HepG2 (cell line): ENCODE results near the gene NDUFB3. TPM values are rescaled to one million over a fixed set of nuclear protein-coding genes. Genes with fewer than 3 reads are reported as not detected.
A peak's percentile ranks its signal among the peaks of the same experiment; 100 is the strongest.

Experiments
- ATF3 ChIP-seq: sonication (generic); formaldehyde crosslinking; IDR thresholded peaks from 2 replicates; pipeline ENCODE4 v1.4.0; 2020; ENCODE audit warnings: missing genetic modification reagents
- HOXA7 ChIP-seq: sonication (generic); formaldehyde crosslinking; IDR thresholded peaks from 2 replicates; pipeline ENCODE4 v1.8.1; 2022; ENCODE audit warnings: mild to moderate bottlenecking, missing genetic modification reagents, moderate library complexity
- IKZF5 ChIP-seq: IDR thresholded peaks from 2 replicates; pipeline ENCODE4 v1.6.1; 2018; ENCODE audit warnings: missing genetic modification reagents, mild to moderate bottlenecking, missing compliant biosample characterization
- SMARCE1 ChIP-seq: fragments of 450-650 bp; IDR thresholded peaks from 2 replicates; pipeline ENCODE4 v1.6.1; 2017; ENCODE audit warnings: borderline replicate concordance
- TARDBP ChIP-seq: sonication (generic); formaldehyde crosslinking; IDR thresholded peaks from 2 replicates; pipeline ENCODE4 v1.8.0; 2022; ENCODE audit warnings: mild to moderate bottlenecking, missing genetic modification reagents
- ZHX2 ChIP-seq, 2 experiments: sonication (generic) in 1 of 2; formaldehyde crosslinking in 1 of 2; IDR thresholded peaks; 2 replicates each; pipeline versions ENCODE4 v1.6.1 to v1.9.0; 2014 to 2022; ENCODE audit warnings: antibody characterized with exemption in 1 of 2, borderline replicate concordance in 1 of 2, inconsistent platforms in 1 of 2, low read depth in 1 of 2, missing genetic modification reagents in 1 of 2
- ZNF337 ChIP-seq: sonication (generic); formaldehyde crosslinking; IDR thresholded peaks from 2 replicates; pipeline ENCODE4 v1.5.1; 2020; ENCODE audit warnings: missing genetic modification reagents, low read depth, mild to moderate bottlenecking, borderline replicate concordance
- ZNF34 ChIP-seq: sonication (generic); formaldehyde crosslinking; IDR thresholded peaks from 2 replicates; pipeline ENCODE4 v1.4.0; 2020; ENCODE audit warnings: mild to moderate bottlenecking, missing genetic modification reagents, borderline replicate concordance
- ZNF510 ChIP-seq: sonication (generic); formaldehyde crosslinking; IDR thresholded peaks from 2 replicates; pipeline ENCODE4 v1.4.0; 2020; ENCODE audit warnings: low read depth, mild to moderate bottlenecking, missing genetic modification reagents
- polyA plus RNA-seq, 8 experiments: library from polyadenylated mRNA; depleted of rRNA in 3 of 8; stranded (reverse) in 7 of 8; unstranded in 1 of 8; fragments of >200 nt; fragmentation: Illumina TruSeq in 4 of 8; extraction: Trizol in 4 of 8; gene quantifications; 2 replicates each; pipeline versions ENCODE4 v1.2.1 to v1.2.3, GENCODE V29; 2011 to 2016; ENCODE audit warnings: low read depth in 4 of 8, missing spikeins in 1 of 8, mixed read lengths in 1 of 8; ENCODE audit not compliant: insufficient read depth in 1 of 8
- total RNA-seq, 5 experiments: library from RNA; depleted of rRNA; stranded (reverse); fragments of >200 nt; fragmentation: Illumina TruSeq; extraction: Trizol; gene quantifications; 2 replicates each; pipeline ENCODE4 v1.2.3, GENCODE V29; 2016; ENCODE audit warnings: low read depth in 1 of 5
- TF ChIP-seq, protein P1 (sequence below): IDR thresholded peaks from 2 replicates; pipeline ENCODE4 v1.6.1; 2012; ENCODE audit warnings: low read length, improper control_type of control experiment
- TF ChIP-seq, protein P2 (sequence below): sonication (generic); formaldehyde crosslinking; IDR thresholded peaks from 2 replicates; pipeline ENCODE4 v1.5.1; 2020; ENCODE audit warnings: mild to moderate bottlenecking, moderate library complexity, missing genetic modification reagents

Gene NDUFB3
- total and polyA plus RNA-seq, 2 of the 13 experiments (the other 11 are each of a cell fraction or from before 2014, with no cell fraction given) = 50.7 to 159 TPM

DNA sequence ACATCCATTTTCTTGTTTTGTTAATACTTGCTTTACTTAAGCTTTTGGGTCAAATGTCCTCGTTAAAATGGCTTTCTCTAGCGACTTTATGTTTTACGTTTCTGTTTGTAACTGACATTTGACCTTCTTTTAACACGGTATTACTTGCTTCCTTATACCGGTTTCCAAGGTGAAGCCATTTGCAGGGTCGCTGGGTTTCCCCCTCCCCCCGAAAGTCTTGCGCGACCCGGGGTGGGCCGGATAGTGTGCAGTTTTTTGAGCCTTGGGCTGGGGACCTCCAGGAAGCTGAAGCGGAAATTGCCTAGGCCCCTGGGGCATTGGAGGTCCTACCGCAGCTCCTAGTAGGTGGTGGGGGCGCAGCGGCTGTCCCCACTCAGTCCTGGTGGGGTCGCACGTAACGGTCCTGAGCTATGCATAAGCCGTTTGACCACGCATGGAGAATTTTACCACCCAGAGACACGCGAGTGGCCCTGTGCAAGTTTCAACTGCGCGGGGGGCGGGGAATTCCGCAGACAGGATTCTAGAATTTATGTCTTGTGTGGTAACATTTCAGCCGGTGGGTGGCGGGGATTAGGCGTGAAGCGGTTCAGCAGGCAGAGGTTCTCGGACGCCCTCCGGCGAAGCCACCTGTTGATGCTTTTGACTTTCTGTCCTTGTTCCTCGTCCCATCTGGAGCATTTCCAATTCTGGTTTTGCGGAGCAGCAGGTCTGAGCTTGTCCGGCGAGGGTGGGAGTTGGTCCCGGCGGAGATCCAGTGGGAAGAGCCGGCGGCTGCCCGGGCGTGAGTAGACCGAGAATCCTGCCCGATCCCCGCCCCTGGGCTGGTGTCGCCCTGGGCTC lies 46.5 kb downstream of the NDUFB3 start (continued):
- TF ChIP-seq IKZF5 (CRISPR knock-in tag) (peak; percentile 84), SMARCE1 (no peak), ATF3 (CRISPR knock-in tag) (no peak; the same call in 1 of the 2 replicates), HOXA7 (CRISPR knock-in tag) (no peak), TARDBP (CRISPR knock-in tag) (peak; percentile 60; the same call in 1 of the 2 replicates), ZHX2 (IDR thresholded peaks at IDR 0.05; ENCODE audit: low read depth) (no peak; the same call in 1 of the 2 replicates), ZHX2 (CRISPR knock-in tag; IDR thresholded peaks at IDR 0.05; ENCODE audit: borderline replicate concordance) (no peak; the same call in 1 of the 2 replicates), ZNF34 (CRISPR knock-in tag) (peak; percentile 87; the same call in 1 of the 2 replicates), ZNF337 (CRISPR knock-in tag) (no peak), ZNF510 (CRISPR knock-in tag) (peak; percentile 96)
- TF ChIP-seq, protein P1, sequence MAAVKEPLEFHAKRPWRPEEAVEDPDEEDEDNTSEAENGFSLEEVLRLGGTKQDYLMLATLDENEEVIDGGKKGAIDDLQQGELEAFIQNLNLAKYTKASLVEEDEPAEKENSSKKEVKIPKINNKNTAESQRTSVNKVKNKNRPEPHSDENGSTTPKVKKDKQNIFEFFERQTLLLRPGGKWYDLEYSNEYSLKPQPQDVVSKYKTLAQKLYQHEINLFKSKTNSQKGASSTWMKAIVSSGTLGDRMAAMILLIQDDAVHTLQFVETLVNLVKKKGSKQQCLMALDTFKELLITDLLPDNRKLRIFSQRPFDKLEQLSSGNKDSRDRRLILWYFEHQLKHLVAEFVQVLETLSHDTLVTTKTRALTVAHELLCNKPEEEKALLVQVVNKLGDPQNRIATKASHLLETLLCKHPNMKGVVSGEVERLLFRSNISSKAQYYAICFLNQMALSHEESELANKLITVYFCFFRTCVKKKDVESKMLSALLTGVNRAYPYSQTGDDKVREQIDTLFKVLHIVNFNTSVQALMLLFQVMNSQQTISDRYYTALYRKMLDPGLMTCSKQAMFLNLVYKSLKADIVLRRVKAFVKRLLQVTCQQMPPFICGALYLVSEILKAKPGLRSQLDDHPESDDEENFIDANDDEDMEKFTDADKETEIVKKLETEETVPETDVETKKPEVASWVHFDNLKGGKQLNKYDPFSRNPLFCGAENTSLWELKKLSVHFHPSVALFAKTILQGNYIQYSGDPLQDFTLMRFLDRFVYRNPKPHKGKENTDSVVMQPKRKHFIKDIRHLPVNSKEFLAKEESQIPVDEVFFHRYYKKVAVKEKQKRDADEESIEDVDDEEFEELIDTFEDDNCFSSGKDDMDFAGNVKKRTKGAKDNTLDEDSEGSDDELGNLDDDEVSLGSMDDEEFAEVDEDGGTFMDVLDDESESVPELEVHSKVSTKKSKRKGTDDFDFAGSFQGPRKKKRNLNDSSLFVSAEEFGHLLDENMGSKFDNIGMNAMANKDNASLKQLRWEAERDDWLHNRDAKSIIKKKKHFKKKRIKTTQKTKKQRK = no peak
- TF ChIP-seq, protein P2, sequence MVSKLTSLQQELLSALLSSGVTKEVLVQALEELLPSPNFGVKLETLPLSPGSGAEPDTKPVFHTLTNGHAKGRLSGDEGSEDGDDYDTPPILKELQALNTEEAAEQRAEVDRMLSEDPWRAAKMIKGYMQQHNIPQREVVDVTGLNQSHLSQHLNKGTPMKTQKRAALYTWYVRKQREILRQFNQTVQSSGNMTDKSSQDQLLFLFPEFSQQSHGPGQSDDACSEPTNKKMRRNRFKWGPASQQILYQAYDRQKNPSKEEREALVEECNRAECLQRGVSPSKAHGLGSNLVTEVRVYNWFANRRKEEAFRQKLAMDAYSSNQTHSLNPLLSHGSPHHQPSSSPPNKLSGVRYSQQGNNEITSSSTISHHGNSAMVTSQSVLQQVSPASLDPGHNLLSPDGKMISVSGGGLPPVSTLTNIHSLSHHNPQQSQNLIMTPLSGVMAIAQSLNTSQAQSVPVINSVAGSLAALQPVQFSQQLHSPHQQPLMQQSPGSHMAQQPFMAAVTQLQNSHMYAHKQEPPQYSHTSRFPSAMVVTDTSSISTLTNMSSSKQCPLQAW = peak; percentile 73
